ENCODE measurements around the gene CEP250.

The CEP250 gene

GRCh38 chr20:35563834-35564233 lies 108.4 kb downstream of the CEP250 start:
- DNase-seq = no peak

GRCh38 chr20:35564905-35565304 lies 109.5 kb downstream of the CEP250 start:
- no peak for DNase-seq

- DNase-seq = no peak
Observed at GRCh38 chr20:35568645-35569044, 113.2 kb downstream of the CEP250 start.

Data from DMS 273 treated with DMSO at 0.1 percent for 48 hours (cell line).